NCI-H146 treated with DMSO at 0.1 percent for 48 hours (cell line): ENCODE measurements around the gene SUPT6H.
"Not testable (repeated sequence)": the region's sequence is repeated elsewhere in the genome, so short reads cannot be mapped to it uniquely, and the experiment has no call there.

ENCODE experiments used
- DNase-seq: peaks from one replicate; lab custom pipeline; 2025; ENCODE audit not compliant: unreplicated experiment; lab: John Stamatoyannopoulos, UW

The SUPT6H gene

DNA sequence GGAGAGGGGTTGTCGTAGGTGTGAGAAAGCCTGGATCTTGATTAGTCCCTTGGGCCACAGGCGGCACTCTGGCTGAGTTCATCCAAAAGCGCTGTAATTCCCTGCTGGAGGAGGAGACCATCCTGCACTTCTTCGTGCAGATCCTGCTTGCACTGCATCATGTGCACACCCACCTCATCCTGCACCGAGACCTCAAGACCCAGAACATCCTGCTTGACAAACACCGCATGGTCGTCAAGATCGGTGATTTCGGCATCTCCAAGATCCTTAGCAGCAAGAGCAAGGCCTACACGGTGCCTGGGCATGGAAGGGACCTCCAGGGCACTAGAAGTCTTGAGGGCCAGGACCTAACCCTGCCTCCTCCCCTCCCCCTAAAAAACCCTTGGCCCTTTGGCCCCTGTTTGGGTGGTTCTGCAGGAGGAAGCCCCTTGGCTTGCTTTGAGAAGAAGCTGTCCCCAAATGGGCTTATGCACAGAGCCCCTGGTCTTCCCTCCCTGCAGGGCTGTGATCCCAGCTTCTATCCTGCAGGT, 72.8 kb downstream of the SUPT6H start:
- DNase-seq: no peak

DNA sequence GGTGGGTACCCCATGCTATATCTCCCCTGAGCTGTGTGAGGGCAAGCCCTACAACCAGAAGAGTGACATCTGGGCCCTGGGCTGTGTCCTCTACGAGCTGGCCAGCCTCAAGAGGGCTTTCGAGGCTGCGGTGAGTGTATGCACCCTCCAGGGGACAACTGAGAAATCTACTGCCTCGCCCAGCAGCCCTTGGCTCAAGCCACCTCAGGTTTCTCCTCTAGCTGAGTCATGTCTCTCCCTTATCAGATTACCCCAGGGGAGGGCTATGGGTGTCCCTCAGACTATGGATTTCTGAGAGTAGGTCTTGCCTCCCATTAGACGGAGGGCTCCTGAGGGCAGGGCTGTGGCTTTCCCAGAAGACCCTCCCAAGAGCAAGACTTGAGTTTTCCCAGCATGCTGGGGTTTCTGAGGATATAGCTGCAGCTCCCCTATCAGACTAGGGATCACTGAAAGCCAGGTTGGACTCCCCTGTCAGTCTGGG, 73.3 kb downstream of the SUPT6H start:
- no peak for DNase-seq

DNA sequence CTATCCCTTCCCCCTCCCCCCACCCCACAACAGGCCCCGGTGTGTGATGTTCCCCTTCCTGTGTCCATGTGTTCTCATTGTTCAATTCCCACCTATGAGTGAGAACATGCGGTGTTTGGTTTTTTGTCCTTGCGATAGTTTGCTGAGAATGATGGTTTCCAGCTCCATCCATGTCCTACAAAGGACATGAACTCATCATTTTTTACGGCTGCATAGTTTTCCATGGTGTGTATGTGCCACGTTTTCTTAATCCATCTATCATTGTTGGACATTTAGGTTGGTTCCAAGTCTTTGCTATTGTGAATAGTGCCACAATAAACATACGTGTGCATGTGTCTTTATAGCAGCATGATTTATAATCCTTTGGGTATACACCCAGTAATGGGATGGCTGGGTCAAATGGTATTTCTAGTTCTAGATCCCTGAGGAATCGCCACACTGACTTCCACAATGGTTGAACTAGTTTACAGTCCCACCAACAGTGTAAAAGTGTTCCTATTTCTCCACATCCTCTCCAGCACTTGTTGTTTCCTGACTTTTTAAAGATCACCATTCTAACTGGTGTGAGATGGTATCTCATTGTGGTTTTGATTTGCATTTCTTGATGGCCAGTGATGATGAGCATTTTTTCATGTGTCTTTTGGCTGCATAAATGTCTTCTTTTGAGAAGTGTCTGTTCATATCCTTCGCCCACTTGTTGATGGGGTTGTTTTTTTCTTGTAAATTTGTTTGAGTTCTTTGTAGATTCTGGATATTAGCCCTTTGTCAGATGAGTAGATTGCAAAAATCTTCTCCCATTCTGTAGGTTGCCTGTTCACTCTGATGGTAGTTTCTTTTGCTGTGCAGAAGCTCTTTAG, 74.1 kb downstream of the SUPT6H start:
- not testable (repeated sequence) for DNase-seq

- no peak for DNase-seq
Observed at GRCh38 chr17:28737316-28737715, 75.3 kb downstream of the SUPT6H start.

- no peak for DNase-seq
Observed at GRCh38 chr17:28737770-28738679, 76.0 kb downstream of the SUPT6H start.

DNA sequence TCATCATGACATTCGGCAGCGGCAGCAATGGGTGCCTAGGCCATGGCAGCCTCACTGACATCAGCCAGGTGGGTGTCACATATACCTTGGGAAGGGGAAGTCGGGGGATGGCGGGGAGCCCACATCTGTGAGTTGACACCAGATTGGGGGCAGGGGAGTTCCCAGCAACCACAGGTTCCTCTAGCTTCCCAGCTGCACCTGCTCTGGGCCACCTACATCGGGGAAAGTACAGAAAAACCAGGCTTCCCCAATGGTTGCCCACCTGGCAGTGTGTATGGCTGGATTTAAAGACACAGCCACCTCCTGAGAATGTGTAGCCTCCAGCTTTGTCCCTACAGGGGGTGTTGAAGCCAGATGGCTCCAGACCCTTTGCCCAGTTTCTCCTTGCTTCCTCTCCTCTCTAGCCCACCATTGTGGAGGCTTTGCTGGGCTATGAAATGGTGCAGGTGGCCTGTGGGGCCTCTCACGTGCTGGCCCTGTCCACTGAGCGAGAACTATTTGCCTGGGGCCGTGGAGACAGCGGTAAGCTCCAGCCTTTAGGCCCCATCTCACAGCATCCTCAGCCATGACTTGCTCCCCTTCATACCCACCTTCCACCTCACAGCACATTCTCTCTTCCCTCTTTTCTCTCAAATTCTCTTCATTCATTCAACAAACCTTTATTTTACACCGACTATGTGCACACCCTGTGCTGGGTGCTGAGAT, 76.8 kb downstream of the SUPT6H start:
- no peak for DNase-seq

DNA sequence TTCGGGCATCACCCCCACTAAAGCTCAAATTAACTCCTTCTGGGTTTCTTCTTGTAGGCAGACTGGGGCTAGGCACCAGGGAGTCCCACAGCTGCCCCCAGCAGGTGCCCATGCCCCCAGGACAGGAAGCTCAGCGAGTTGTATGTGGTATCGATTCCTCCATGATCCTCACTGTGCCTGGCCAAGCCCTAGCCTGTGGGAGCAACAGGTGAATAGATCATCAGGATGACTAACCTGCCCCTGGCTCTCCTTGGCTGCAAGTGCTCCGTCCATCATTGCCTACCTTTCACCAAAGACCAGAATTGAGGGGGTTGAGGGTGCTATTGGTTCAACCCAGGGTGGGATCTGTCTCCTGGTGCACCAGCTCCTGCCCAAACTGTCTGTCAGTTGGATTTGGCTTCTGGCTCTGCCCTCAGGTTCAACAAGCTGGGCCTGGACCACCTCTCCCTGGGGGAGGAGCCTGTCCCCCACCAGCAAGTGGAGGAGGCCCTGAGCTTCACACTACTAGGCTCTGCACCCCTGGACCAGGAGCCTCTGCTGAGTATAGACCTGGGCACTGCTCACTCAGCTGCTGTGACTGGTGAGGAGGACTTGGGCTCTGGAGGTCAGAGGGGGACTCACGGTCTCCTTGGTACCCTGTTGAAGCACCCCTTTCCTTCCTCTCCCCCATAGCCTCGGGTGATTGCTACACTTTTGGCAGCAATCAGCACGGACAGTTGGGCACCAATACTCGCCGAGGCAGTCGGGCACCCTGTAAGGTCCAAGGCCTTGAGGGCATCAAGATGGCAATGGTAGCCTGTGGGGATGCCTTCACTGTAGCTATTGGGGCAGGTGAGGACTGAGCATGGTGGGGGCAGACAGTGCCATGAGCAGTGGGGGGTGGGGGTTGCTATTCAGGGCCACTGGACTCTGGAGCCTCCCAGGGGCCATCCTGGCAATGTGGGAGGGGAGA, 78.7 kb downstream of the SUPT6H start:
- no peak for DNase-seq

- DNase-seq: no peak
Observed at GRCh38 chr17:28741358-28742349, 79.6 kb downstream of the SUPT6H start.

DNA sequence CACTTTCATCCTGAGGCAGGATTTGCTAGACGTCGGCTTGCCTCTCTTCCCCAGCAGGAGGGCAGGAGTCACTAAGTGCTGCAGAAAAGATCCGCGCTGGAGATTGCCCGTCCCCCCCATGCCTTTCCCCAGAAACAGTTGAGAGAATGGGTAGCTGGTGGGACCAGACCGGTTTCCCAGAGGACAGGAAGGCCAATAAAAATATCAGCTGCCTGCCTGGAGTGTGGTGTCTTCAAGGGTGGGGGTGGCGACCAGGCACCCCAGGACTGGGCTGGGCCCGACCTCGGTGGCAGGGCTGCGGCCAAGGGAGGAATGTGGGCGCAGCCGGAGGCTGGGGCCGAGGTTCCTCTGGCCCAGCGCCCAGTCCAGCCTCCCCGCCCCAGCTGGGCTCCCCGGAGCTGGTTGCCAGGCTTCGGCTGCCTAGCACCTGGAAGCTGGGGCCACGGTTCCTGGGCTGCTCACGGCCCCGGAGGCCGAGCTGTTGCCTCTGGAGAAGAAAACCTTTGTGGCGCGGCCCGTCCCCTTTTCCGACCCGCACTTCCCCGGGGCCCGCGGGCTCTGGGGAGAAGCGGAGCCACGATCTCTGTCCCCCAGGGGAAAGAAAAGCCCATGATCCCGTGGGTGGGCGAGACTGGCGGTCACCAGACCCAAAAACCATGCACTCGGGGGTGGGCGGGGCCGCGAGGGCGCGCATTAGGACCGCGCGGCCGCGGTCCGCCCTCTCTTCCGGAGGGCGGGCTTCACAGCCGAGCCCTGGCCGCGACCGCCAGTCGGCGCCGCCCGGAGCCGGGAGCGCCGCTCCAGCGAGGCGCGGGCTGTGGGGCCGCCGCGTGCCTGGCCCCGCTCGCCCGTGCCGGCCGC, 81.5 kb downstream of the SUPT6H start, which contains the start of gene TRAF4:
TRAF4 (plus strand) TSS at position 769 of the 861 bp plus-strand sequence. CDS start 102 bp downstream, outside the sequence.
- peak; percentile 60 for DNase-seq

DNA sequence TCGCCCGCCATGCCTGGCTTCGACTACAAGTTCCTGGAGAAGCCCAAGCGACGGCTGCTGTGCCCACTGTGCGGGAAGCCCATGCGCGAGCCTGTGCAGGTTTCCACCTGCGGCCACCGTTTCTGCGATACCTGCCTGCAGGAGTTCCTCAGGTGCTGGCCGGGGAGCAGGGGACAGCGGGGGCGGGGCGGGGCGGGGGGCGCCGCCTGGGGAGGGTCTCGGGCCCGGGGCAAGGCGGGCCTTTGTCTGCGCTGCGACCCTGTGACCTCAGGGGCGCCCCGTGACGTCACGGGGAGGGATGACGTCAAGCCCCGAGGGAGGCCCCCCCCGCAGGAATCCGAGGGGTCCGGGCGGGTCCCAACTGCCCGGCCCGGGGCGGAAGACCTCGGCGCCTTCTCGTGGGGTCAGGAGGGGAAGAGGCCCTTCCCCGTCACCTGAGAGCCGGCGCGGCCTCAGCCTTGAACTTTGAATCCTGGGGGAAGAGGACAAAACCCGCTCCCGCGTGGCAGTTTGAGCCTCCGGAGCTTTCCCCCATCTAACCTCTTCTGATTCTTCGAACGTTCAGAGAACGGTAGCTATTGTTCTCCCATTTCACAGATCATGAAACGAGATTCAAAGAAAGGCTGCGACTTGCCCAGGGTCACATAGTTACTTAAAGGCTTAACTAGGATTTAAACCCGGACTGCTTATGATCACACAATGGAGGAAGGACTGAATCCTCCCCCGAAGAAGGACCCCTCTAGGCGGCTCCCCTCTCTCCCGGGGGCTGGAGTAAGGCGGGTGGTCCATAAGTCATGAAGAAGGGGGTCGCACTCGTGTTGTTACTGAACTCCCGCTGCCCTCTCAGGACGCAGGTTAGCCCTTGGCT, 82.3 kb downstream of the SUPT6H start:
- no peak for DNase-seq

GRCh38 chr17:28744972-28745785, 83.2 kb downstream of the SUPT6H start:
- DNase-seq: peak; percentile 57

DNA sequence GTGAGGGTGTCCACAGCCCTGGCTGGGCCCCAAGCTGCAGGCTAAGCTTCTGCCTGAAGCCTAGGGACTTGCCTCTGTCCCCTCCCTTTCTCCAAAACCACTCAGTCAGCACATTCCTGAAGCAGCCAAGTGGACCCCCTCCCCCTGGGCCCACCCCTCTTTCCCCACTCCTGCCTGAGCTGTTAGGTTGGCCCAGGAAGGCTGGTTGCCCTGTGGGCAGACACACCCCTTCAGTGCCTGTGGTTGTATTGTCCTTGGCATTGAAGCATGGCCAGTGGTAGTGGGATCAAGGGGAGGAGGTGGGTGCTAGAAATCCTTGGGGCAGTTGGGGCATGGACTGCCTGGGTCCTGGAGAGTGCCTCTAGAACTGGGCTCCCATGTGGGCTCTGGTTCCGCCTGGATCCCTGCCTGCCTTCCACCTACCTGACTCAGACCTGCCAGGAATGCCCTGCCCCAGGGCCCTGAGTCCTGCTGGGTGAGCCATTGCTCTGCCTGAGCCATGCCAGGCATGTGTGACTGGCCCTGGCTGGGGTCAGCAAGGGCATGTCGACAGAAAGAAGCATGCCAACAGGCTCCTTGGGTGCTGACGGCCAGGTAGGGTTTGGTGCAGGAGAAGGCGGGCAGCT, 83.9 kb downstream of the SUPT6H start:
- DNase-seq: no peak

- no peak for DNase-seq
Observed at GRCh38 chr17:28746611-28747050, 84.6 kb downstream of the SUPT6H start.

DNA sequence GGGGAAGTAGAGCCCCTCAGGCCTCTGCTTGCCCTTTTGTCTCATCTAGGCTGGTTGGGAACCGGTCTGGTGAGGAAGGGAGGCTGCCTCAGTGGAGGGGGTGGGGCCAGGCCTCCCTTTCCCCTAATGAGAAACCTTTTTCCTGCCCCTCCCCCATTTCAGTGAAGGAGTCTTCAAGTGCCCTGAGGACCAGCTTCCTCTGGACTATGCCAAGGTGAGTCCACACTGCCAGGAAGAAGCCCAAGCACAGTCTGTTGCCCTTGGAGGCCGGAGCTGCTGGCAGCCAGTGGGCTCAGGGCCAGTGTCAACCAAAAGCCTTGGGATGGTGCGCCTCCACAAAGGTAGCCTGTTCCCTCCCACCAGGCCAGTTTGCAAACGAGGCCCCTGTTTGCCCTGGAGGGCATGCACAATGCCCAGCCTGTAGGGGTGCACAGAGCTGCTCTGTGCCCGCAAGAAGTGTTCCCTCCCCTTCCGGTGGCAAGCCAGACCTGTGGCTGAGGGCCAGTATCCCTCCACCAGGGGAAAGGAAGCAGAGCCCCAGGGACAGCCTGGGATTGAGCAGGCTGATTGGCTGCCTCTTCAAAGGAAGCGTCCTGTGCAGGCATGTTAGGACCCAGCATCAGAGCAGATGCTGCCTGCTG, 85.2 kb downstream of the SUPT6H start:
- DNase-seq: no peak
